ENCODE results near the gene ELN. TPM values are rescaled to one million over a fixed set of nuclear protein-coding genes. Genes with fewer than 3 reads are reported as not detected.

ELN gene
- total and polyA plus RNA-seq, 2 donors (not counting 1 experiment from before 2014, with no cell fraction given) = not detected

GRCh38 chr7:74057216-74057925, 29.4 kb downstream of the ELN start:
- no peak overlapping the region for H3K4me3 Mint-ChIP-seq
- no peak overlapping the region for H2AFZ ChIP-seq (ENCODE audit: insufficient read depth, low read depth, low read length, poor library complexity, severe bottlenecking)

GRCh38 chr7:74057987-74058386, 30.0 kb downstream of the ELN start:
- no peaks in the 10 kb centered on the region for H3K9me3 Mint-ChIP-seq (ENCODE audit: insufficient read depth)
- ATAC-seq (ENCODE audit: low read depth) (no peak), DNase-seq (no peak)
- no peak overlapping the region for H3K9ac ChIP-seq (ENCODE audit: low read length)
- H2AFZ ChIP-seq (ENCODE audit: insufficient read depth, low read depth, low read length, poor library complexity, severe bottlenecking) = no peak overlapping the region
- H3K36me3 ChIP-seq (replicated peaks in 1 of 2; ENCODE audit: control extremely low read depth in 1 of 2, control insufficient read depth in 1 of 2, extremely low read depth in 1 of 2, insufficient read depth in 2 of 2, low read length in 1 of 2) = no peaks in the 10 kb centered on the region
- no peak overlapping the region for H3K4me2 ChIP-seq (replicated peaks; ENCODE audit: low read depth, low read length, poor library complexity, severe bottlenecking)
- H3K27me3 Mint-ChIP-seq = peaks cover 26% of the 10 kb centered on the region
- H3K27ac ChIP-seq (ENCODE audit: low read length in 2 of 2) = no peak overlapping the region
- ChIA-PET CTCF (interaction anchor here (0.9 kb wide), 1 partner anchor 32 kb away, joined by 4 read pairs; no protein-coding TSS in a partner anchor), POLR2A (interaction anchor here (0.6 kb wide), 1 partner anchor 207 kb away, joined by 4 read pairs; no protein-coding TSS in a partner anchor)
- no peaks in the 10 kb centered on the region for H3K79me2 ChIP-seq (ENCODE audit: control insufficient read depth, insufficient read depth, low read length)
- H3K27me3 ChIP-seq (replicated peaks in 1 of 4; ENCODE audit: control extremely low read depth in 1 of 4, control insufficient read depth in 3 of 4, insufficient read depth in 4 of 4, low read length in 3 of 4) = no peaks in the 10 kb centered on the region
- H3K27ac Mint-ChIP-seq = no peak overlapping the region
- no peak overlapping the region for H3K4me3 ChIP-seq (ENCODE audit: control extremely low read depth in 1 of 5, extremely low read depth in 1 of 5, insufficient read depth in 1 of 5, low read depth in 2 of 5, low read length in 4 of 5)
- TF ChIP-seq, protein P1, sequence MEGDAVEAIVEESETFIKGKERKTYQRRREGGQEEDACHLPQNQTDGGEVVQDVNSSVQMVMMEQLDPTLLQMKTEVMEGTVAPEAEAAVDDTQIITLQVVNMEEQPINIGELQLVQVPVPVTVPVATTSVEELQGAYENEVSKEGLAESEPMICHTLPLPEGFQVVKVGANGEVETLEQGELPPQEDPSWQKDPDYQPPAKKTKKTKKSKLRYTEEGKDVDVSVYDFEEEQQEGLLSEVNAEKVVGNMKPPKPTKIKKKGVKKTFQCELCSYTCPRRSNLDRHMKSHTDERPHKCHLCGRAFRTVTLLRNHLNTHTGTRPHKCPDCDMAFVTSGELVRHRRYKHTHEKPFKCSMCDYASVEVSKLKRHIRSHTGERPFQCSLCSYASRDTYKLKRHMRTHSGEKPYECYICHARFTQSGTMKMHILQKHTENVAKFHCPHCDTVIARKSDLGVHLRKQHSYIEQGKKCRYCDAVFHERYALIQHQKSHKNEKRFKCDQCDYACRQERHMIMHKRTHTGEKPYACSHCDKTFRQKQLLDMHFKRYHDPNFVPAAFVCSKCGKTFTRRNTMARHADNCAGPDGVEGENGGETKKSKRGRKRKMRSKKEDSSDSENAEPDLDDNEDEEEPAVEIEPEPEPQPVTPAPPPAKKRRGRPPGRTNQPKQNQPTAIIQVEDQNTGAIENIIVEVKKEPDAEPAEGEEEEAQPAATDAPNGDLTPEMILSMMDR (IDR thresholded peaks at IDR 0.05) = no peak
- TF ChIP-seq EZH2 (IDR thresholded peaks at IDR 0.05; ENCODE audit: borderline replicate concordance, insufficient read depth, low read depth, low read length, poor library complexity, severe bottlenecking) = no peak
- no peak overlapping the region for H3K4me3 Mint-ChIP-seq
- H3K4me1 Mint-ChIP-seq = peaks cover 5% of the 10 kb centered on the region
- WGBS (ENCODE audit: insufficient coverage) = 87% methylated on average over 1 of the region's 1 CpG
- H4K20me1 ChIP-seq (ENCODE audit: control insufficient read depth, insufficient read depth, low read length, poor library complexity, severe bottlenecking) = no peaks in the 10 kb centered on the region
- H3K4me1 ChIP-seq (ENCODE audit: control insufficient read depth in 2 of 2, insufficient read depth in 2 of 2, low read length in 2 of 2) = peaks cover 0 to 5% of the 10 kb centered on the region in 2 donors
- intact Hi-C loops (cut with micrococcal nuclease) = no loop called here
- H3K9me3 ChIP-seq (ENCODE audit: control extremely low read depth in 1 of 3, control insufficient read depth in 2 of 3, insufficient read depth in 1 of 3, low read length in 2 of 3) = peaks cover 0 to 3% (median 0%) of the 10 kb centered on the region in 3 donors

More at GRCh38 chr7:74057216-74057925, 29.4 kb downstream of the ELN start:
- intact Hi-C loops (cut with micrococcal nuclease) = no loop called here
- Histone ChIP-seq H4K20me1 (ENCODE audit: control insufficient read depth, insufficient read depth, low read length, poor library complexity, severe bottlenecking) (no peaks in the 10 kb centered on the region), H3K36me3 (replicated peaks in 1 of 2; ENCODE audit: control extremely low read depth in 1 of 2, control insufficient read depth in 1 of 2, extremely low read depth in 1 of 2, insufficient read depth in 2 of 2, low read length in 1 of 2) (no peaks in the 10 kb centered on the region), H3K9ac (ENCODE audit: low read length) (no peak overlapping the region), H3K79me2 (ENCODE audit: control insufficient read depth, insufficient read depth, low read length) (no peaks in the 10 kb centered on the region), H3K27ac (ENCODE audit: low read length in 2 of 2) (no peak overlapping the region), H3K9me3 (ENCODE audit: control extremely low read depth in 1 of 3, control insufficient read depth in 2 of 3, insufficient read depth in 1 of 3, low read length in 2 of 3) (peaks cover 0 to 3% (median 0%) of the 10 kb centered on the region in 3 donors), H3K4me1 (ENCODE audit: control insufficient read depth in 2 of 2, insufficient read depth in 2 of 2, low read length in 2 of 2) (peaks cover 0 to 5% of the 10 kb centered on the region in 2 donors), H3K4me3 (ENCODE audit: control extremely low read depth in 1 of 5, extremely low read depth in 1 of 5, insufficient read depth in 1 of 5, low read depth in 2 of 5, low read length in 4 of 5) (no peak overlapping the region), H3K4me2 (replicated peaks; ENCODE audit: low read depth, low read length, poor library complexity, severe bottlenecking) (no peak overlapping the region), H3K27me3 (replicated peaks in 1 of 4; ENCODE audit: control extremely low read depth in 1 of 4, control insufficient read depth in 3 of 4, insufficient read depth in 4 of 4, low read length in 3 of 4) (no peaks in the 10 kb centered on the region)
- Mint-ChIP-seq H3K4me1 (peaks cover 5% of the 10 kb centered on the region), H3K27ac (no peak overlapping the region), H3K9me3 (ENCODE audit: insufficient read depth) (no peaks in the 10 kb centered on the region), H3K27me3 (peaks cover 26% of the 10 kb centered on the region)
- TF ChIP-seq EZH2 (IDR thresholded peaks at IDR 0.05; ENCODE audit: borderline replicate concordance, insufficient read depth, low read depth, low read length, poor library complexity, severe bottlenecking) = no peak
- TF ChIP-seq, protein P1 (IDR thresholded peaks at IDR 0.05) = no peak
- CTCF ChIA-PET = interaction anchor here (0.6 to 0.9 kb wide), 2 partner anchors 15 to 31 kb away, joined by 4 read pairs; no protein-coding TSS in a partner anchor
- DNase-seq (no peak), ATAC-seq (ENCODE audit: low read depth) (no peak)
- POLR2A ChIA-PET = no interaction called here
- WGBS (ENCODE audit: insufficient coverage) = 65% methylated on average over 9 of the region's 11 CpGs
